HepG2 (cell line): ENCODE data around the gene ENDOU. TPM values are rescaled to one million over a fixed set of nuclear protein-coding genes. Genes with fewer than 3 reads are reported as not detected.

Source experiments
- ARHGAP35 ChIP-seq: sonication (generic); formaldehyde crosslinking; IDR thresholded peaks from 2 replicates; pipeline ENCODE4 v1.9.0; 2022; ENCODE audit warnings: mild to moderate bottlenecking, inconsistent platforms, moderate library complexity, missing genetic modification reagents, borderline replicate concordance
- DMAP1 ChIP-seq: IDR thresholded peaks from 2 replicates; pipeline ENCODE4 v1.6.1; 2016
- FOXA3 ChIP-seq: IDR thresholded peaks from 2 replicates; pipeline ENCODE4 v1.6.1; 2016; ENCODE audit warnings: missing genetic modification reagents, missing compliant biosample characterization
- FOXO1 ChIP-seq: sonication (generic); formaldehyde crosslinking; IDR thresholded peaks from 2 replicates; pipeline ENCODE4 v1.4.0; 2020; ENCODE audit warnings: missing genetic modification reagents
- JUND ChIP-seq: sonication (generic); formaldehyde crosslinking; IDR thresholded peaks from 2 replicates; pipeline ENCODE4 v1.8.0; 2022; ENCODE audit warnings: mild to moderate bottlenecking, missing genetic modification reagents
- NFE2L2 ChIP-seq: fragments of 150-350 bp; IDR thresholded peaks from 2 replicates; pipeline ENCODE4 v1.6.1; 2014; ENCODE audit warnings: low read length
- REL ChIP-seq: sonication (generic); formaldehyde crosslinking; conservative IDR thresholded peaks from 2 replicates; pipeline ENCODE4 v1.8.0; 2022; ENCODE audit warnings: mild to moderate bottlenecking, missing genetic modification reagents, moderate library complexity
- SIN3B ChIP-seq: fragments of 150-350 bp; IDR thresholded peaks from 2 replicates; pipeline ENCODE4 v1.6.1; 2014; ENCODE audit warnings: low read length
- SMC3 ChIP-seq: IDR thresholded peaks from 2 replicates; pipeline ENCODE4 v1.6.1; 2011; ENCODE audit warnings: low read length, improper control_type of control experiment
- XBP1 ChIP-seq: sonication (generic); formaldehyde crosslinking; IDR thresholded peaks from 2 replicates; pipeline ENCODE4 v1.5.0; 2020; ENCODE audit warnings: missing genetic modification reagents
- ZFX ChIP-seq: sonication (generic); formaldehyde crosslinking; IDR thresholded peaks from 2 replicates; pipeline ENCODE4 v1.4.0; 2020; ENCODE audit warnings: mild to moderate bottlenecking, low read depth, missing genetic modification reagents, moderate library complexity
- ZNF326 ChIP-seq: sonication (generic); formaldehyde crosslinking; IDR thresholded peaks from 2 replicates; pipeline ENCODE4 v1.4.0; 2020; ENCODE audit warnings: missing genetic modification reagents, borderline replicate concordance
- ZNF570 ChIP-seq: sonication (generic); formaldehyde crosslinking; IDR thresholded peaks from 2 replicates; pipeline ENCODE4 v1.4.0; 2020; ENCODE audit warnings: mild to moderate bottlenecking, missing genetic modification reagents, borderline replicate concordance
- ZNF614 ChIP-seq: IDR thresholded peaks from 2 replicates; pipeline ENCODE4 v1.6.1; 2018; ENCODE audit warnings: missing biosample characterization, missing genetic modification reagents, inconsistent platforms, borderline replicate concordance
- ZNF772 ChIP-seq: sonication (generic); formaldehyde crosslinking; IDR thresholded peaks from 2 replicates; pipeline ENCODE4 v1.5.0; 2020; ENCODE audit warnings: mild to moderate bottlenecking, missing genetic modification reagents
- ZNF777 ChIP-seq: sonication (generic); formaldehyde crosslinking; IDR thresholded peaks from 2 replicates; pipeline ENCODE4 v1.4.0; 2020; ENCODE audit warnings: missing genetic modification reagents
- polyA plus RNA-seq, 8 experiments: library from polyadenylated mRNA; depleted of rRNA in 3 of 8; stranded (reverse) in 7 of 8; unstranded in 1 of 8; fragments of >200 nt; fragmentation: Illumina TruSeq in 4 of 8; extraction: Trizol in 4 of 8; gene quantifications; 2 replicates each; pipeline versions ENCODE4 v1.2.1 to v1.2.3, GENCODE V29; 2011 to 2016; ENCODE audit warnings: low read depth in 4 of 8, missing spikeins in 1 of 8, mixed read lengths in 1 of 8; ENCODE audit not compliant: insufficient read depth in 1 of 8
- total RNA-seq, 5 experiments: library from RNA; depleted of rRNA; stranded (reverse); fragments of >200 nt; fragmentation: Illumina TruSeq; extraction: Trizol; gene quantifications; 2 replicates each; pipeline ENCODE4 v1.2.3, GENCODE V29; 2016; ENCODE audit warnings: low read depth in 1 of 5
- TF ChIP-seq, protein P1 (sequence below): sonication (generic); formaldehyde crosslinking; IDR thresholded peaks from 2 replicates; pipeline ENCODE4 v1.5.1; 2020; ENCODE audit warnings: missing genetic modification reagents, mild to moderate bottlenecking, borderline replicate concordance
- TF ChIP-seq, protein P2 (sequence below): sonication (generic); formaldehyde crosslinking; IDR thresholded peaks from 2 replicates; pipeline ENCODE4 v1.5.1; 2020; ENCODE audit warnings: mild to moderate bottlenecking, moderate library complexity, missing genetic modification reagents
- TF ChIP-seq, protein P3 (sequence below): IDR thresholded peaks from 2 replicates; pipeline ENCODE4 v1.6.1; 2016; ENCODE audit warnings: mild to moderate bottlenecking, missing biosample characterization, missing genetic modification reagents
- TF ChIP-seq, protein P4 (sequence below), 2 experiments: sonication (generic) in 1 of 2; formaldehyde crosslinking in 1 of 2; IDR thresholded peaks; 2 replicates each; pipeline versions ENCODE4 v1.4.0 to v1.6.1; 2018 to 2020; ENCODE audit warnings: missing genetic modification reagents in 2 of 2, borderline replicate concordance in 1 of 2, low read depth in 1 of 2, mild to moderate bottlenecking in 1 of 2, missing biosample characterization in 1 of 2

Gene ENDOU
- total and polyA plus RNA-seq, 2 of the 13 experiments (the other 11 are each of a cell fraction or from before 2014, with no cell fraction given), result not detected

DNA sequence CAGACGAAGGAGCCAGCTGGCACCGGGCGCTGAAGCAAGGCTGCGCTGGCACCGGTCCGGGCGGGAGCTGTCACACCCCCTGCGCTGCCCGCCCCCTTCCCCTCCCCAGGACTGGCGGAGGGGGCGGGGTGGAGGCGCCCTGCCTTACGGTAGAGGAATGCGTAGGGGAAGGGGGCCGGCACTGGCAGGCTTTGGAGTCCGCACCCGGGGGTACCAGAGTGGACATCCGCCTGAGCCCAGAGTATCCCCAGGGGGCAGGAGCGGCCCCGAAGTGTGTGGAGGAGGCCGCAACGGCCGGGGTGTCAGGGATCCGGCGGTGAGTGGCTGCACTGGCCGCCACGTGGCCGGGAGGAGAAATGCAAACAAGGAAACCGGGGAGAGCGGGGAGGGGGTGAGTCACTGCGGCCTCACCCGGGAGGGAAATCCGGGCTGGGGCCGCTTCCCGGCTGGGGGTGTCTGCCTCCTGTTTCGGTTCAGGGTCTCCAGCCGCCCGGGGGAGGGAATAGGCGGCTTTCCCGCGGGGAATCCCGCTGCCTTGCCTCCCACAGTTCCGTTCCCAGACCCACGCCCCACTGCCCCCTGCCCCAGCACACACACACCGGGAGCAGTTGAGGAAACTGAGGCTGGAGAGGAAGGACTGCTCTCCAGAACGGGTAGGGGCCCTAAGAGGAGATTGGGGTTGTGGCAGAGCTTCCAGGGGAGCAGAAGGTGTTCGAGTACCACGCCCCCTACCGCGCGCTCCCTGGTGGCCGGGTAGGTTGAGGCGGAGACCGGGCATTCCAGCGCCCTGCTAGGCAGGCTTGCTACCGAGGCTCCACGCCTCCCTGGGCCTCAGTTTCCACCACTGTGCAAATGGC lies 33.8 kb upstream of the ENDOU start, which contains the start of gene RAPGEF3 (continued):
- TF ChIP-seq, protein P1, sequence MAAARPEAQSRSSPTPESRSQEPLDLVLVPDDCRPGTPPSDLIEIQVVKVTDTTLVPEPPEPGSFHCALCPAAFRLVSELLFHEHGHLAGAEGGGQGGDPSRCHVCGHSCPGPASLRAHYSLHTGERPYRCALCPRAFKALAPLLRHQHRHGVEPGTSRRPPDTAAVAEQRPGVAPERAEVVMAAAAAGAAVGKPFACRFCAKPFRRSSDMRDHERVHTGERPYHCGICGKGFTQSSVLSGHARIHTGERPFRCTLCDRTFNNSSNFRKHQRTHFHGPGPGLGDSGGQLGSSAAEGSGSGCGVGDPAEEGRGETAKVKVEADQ (CRISPR knock-in tag), result no peak
- TF ChIP-seq ZNF570 (CRISPR knock-in tag) (no peak), ARHGAP35 (CRISPR knock-in tag) (no peak), FOXA3 (peak; percentile 67), FOXO1 (CRISPR knock-in tag) (peak; percentile 7; the same call in 1 of the 2 replicates), NFE2L2 (no peak), ZNF777 (no peak), SMC3 (no peak), ZNF772 (CRISPR knock-in tag) (no peak), DMAP1 (0 out of 2 replicates have a peak, but pooled peaks have one; percentile 42), JUND (CRISPR knock-in tag) (no peak), SIN3B (no peak), XBP1 (no peak), ZFX (CRISPR knock-in tag) (peak; percentile 58), ZNF614 (CRISPR knock-in tag) (peak; percentile 17; the same call in 1 of the 2 replicates), ZNF326 (CRISPR knock-in tag) (no peak), REL (CRISPR knock-in tag) (0 out of 2 replicates have a peak, but pooled peaks have one; percentile 46)
- TF ChIP-seq, protein P2, sequence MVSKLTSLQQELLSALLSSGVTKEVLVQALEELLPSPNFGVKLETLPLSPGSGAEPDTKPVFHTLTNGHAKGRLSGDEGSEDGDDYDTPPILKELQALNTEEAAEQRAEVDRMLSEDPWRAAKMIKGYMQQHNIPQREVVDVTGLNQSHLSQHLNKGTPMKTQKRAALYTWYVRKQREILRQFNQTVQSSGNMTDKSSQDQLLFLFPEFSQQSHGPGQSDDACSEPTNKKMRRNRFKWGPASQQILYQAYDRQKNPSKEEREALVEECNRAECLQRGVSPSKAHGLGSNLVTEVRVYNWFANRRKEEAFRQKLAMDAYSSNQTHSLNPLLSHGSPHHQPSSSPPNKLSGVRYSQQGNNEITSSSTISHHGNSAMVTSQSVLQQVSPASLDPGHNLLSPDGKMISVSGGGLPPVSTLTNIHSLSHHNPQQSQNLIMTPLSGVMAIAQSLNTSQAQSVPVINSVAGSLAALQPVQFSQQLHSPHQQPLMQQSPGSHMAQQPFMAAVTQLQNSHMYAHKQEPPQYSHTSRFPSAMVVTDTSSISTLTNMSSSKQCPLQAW (CRISPR knock-in tag), result 0 out of 2 replicates have a peak, but pooled peaks have one; percentile 8
- TF ChIP-seq, protein P3, sequence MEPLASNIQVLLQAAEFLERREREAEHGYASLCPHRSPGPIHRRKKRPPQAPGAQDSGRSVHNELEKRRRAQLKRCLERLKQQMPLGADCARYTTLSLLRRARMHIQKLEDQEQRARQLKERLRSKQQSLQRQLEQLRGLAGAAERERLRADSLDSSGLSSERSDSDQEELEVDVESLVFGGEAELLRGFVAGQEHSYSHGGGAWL (CRISPR knock-in tag), result no peak
- TF ChIP-seq, protein P4, sequence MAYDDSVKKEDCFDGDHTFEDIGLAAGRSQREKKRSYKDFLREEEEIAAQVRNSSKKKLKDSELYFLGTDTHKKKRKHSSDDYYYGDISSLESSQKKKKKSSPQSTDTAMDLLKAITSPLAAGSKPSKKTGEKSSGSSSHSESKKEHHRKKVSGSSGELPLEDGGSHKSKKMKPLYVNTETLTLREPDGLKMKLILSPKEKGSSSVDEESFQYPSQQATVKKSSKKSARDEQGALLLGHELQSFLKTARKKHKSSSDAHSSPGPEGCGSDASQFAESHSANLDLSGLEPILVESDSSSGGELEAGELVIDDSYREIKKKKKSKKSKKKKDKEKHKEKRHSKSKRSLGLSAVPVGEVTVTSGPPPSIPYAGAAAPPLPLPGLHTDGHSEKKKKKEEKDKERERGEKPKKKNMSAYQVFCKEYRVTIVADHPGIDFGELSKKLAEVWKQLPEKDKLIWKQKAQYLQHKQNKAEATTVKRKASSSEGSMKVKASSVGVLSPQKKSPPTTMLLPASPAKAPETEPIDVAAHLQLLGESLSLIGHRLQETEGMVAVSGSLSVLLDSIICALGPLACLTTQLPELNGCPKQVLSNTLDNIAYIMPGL (CRISPR knock-in tag; IDR thresholded peaks at IDR 0.05; ENCODE audit: borderline replicate concordance in 1 of 2, low read depth in 1 of 2), result peak; percentile 48 to 76; a peak in 1 of 4 replicates
